ENCODE data around the gene TBL1Y. TPM values are rescaled to one million over a fixed set of nuclear protein-coding genes. Genes with fewer than 3 reads are reported as not detected.

The TBL1Y gene
- total and polyA plus RNA-seq, 2 donors from 2014 or later: 0.54 TPM; not detected in 1

GRCh38 chrY:7017244-7018080 is 107.0 kb downstream of the TBL1Y start:
- intact Hi-C loops (cut with DNase I): no loop called here
- no peak for TF ChIP-seq CTCF (IDR thresholded peaks at IDR 0.05; ENCODE audit: borderline replicate concordance, extremely low read depth, insufficient read depth)
- H3K36me3 ChIP-seq (ENCODE audit: control insufficient read depth in 2 of 3, insufficient read depth in 3 of 3, low read length in 3 of 3): no peaks in the 10 kb centered on the region
- no peaks in the 10 kb centered on the region for H3K27me3 ChIP-seq (ENCODE audit: control insufficient read depth, insufficient read depth, low read length)
- H3K9ac ChIP-seq (ENCODE audit: low read length in 3 of 3): no peak overlapping the region
- FAIRE-seq: no peak
- no peak overlapping the region for H3K4me3 ChIP-seq (ENCODE audit: low read length in 3 of 3)
- H3K27ac ChIP-seq (ENCODE audit: low read depth in 2 of 2, low read length in 2 of 2): no peak overlapping the region
- DNase-seq: no peak
- no peaks in the 10 kb centered on the region for H3K9me3 ChIP-seq (ENCODE audit: control insufficient read depth in 2 of 3, insufficient read depth in 1 of 3, low read length in 3 of 3)
- H3K4me1 ChIP-seq (ENCODE audit: control insufficient read depth in 2 of 3, insufficient read depth in 2 of 3, low read depth in 1 of 3, low read length in 3 of 3): peaks cover 0 to 7% (median 3%) of the 10 kb centered on the region in 3 donors

GRCh38 chrY:7039037-7039436 is 128.5 kb downstream of the TBL1Y start:
- intact Hi-C loops (cut with DNase I): no loop called here
- H3K27ac ChIP-seq (ENCODE audit: low read depth in 2 of 2, low read length in 2 of 2): no peak overlapping the region
- H3K4me1 ChIP-seq (ENCODE audit: control insufficient read depth in 2 of 3, insufficient read depth in 2 of 3, low read depth in 1 of 3, low read length in 3 of 3): no peaks in the 10 kb centered on the region
- H3K9ac ChIP-seq (ENCODE audit: low read length in 3 of 3): no peak overlapping the region
- no peaks in the 10 kb centered on the region for H3K36me3 ChIP-seq (ENCODE audit: control insufficient read depth in 2 of 3, insufficient read depth in 3 of 3, low read length in 3 of 3)
- H3K9me3 ChIP-seq (ENCODE audit: control insufficient read depth in 2 of 3, insufficient read depth in 1 of 3, low read length in 3 of 3): no peaks in the 10 kb centered on the region
- H3K4me3 ChIP-seq (ENCODE audit: low read length in 3 of 3): no peak overlapping the region
- no peak for DNase-seq
- TF ChIP-seq CTCF (IDR thresholded peaks at IDR 0.05; ENCODE audit: borderline replicate concordance, extremely low read depth, insufficient read depth): no peak
- FAIRE-seq: no peak
- H3K27me3 ChIP-seq (ENCODE audit: control insufficient read depth, insufficient read depth, low read length): no peaks in the 10 kb centered on the region

GRCh38 chrY:7040662-7041061 is 130.2 kb downstream of the TBL1Y start:
- no peaks in the 10 kb centered on the region for H3K4me1 ChIP-seq (ENCODE audit: control insufficient read depth in 2 of 3, insufficient read depth in 2 of 3, low read depth in 1 of 3, low read length in 3 of 3)
- FAIRE-seq: no peak
- no peaks in the 10 kb centered on the region for H3K27me3 ChIP-seq (ENCODE audit: control insufficient read depth, insufficient read depth, low read length)
- H3K27ac ChIP-seq (ENCODE audit: low read depth in 2 of 2, low read length in 2 of 2): no peak overlapping the region
- no peak for TF ChIP-seq CTCF (IDR thresholded peaks at IDR 0.05; ENCODE audit: borderline replicate concordance, extremely low read depth, insufficient read depth)
- no peak overlapping the region for H3K9ac ChIP-seq (ENCODE audit: low read length in 3 of 3)
- H3K9me3 ChIP-seq (ENCODE audit: control insufficient read depth in 2 of 3, insufficient read depth in 1 of 3, low read length in 3 of 3): no peaks in the 10 kb centered on the region
- H3K4me3 ChIP-seq (ENCODE audit: low read length in 3 of 3): no peak overlapping the region
- H3K36me3 ChIP-seq (ENCODE audit: control insufficient read depth in 2 of 3, insufficient read depth in 3 of 3, low read length in 3 of 3): no peaks in the 10 kb centered on the region
- DNase-seq: no peak
- intact Hi-C loops (cut with DNase I): no loop called here

Data from kidney (tissue), 14 donors.